ENCODE measurements around the gene ENTPD8. TPM values are rescaled to one million over a fixed set of nuclear protein-coding genes. Genes with fewer than 3 reads are reported as not detected.

Gene ENTPD8
- total RNA-seq, 1 experiment from 2014 or later = not detected

DNA sequence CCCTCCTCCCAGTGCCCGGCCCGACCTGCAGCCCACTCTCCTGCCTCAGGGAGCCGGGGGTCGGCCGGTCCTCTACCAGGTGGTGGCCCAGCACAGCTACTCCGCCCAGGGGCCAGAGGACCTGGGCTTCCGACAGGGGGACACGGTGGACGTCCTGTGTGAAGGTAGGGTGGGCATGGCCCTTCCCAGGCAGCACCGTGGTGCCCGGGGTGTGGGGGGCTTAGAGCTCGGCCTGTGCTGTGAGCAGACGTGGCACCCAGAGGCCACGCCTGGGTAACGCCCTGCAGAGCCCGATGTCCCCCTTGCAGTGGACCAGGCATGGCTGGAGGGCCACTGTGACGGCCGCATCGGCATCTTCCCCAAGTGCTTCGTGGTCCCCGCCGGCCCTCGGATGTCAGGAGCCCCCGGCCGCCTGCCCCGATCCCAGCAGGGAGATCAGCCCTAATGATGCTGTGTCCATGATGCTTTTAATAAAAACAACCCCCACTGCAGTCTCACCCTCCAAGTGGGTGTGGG lies 7.2 kb downstream of the ENTPD8 start:
- H3K4me3 ChIP-seq (ENCODE audit: low read length) = no peak overlapping the region
- TF ChIP-seq EZH2 (IDR thresholded peaks at IDR 0.05; ENCODE audit: low read length, unreplicated experiment) = no peak
- no peak for TF ChIP-seq EZH2phosphoT487 (IDR thresholded peaks at IDR 0.05; ENCODE audit: borderline replicate concordance, low read length)
- TF ChIP-seq CTCF (conservative IDR thresholded peaks at IDR 0.05; ENCODE audit: low read depth, low read length) = no peak
- no peak overlapping the region for H3K4me2 ChIP-seq (ENCODE audit: low read length)
- POLR2A ChIA-PET (ENCODE audit: unreplicated experiment) = no interaction called here
- H3K4me1 ChIP-seq (ENCODE audit: insufficient read depth, low read length) = peaks cover 12% of the 10 kb centered on the region
- no peaks in the 10 kb centered on the region for H3K27me3 ChIP-seq (ENCODE audit: low read length)
- H3K9me2 ChIP-seq (replicated peaks; ENCODE audit: low read length) = no peaks in the 10 kb centered on the region
- no peak overlapping the region for H3K9ac ChIP-seq (ENCODE audit: low read length)
- no peaks in the 10 kb centered on the region for H3K79me2 ChIP-seq (ENCODE audit: low read length)
- H3F3A ChIP-seq (ENCODE audit: low read length, unreplicated experiment) = no peaks in the 10 kb centered on the region
- CTCF ChIA-PET = no interaction called here
- H3K36me3 ChIP-seq (ENCODE audit: low read depth, low read length) = no peaks in the 10 kb centered on the region
- ATAC-seq (no peak), DNase-seq (no peak)
- H3K9me3 ChIP-seq (ENCODE audit: low read length) = no peaks in the 10 kb centered on the region
- no peaks in the 10 kb centered on the region for H4K20me1 ChIP-seq (ENCODE audit: low read length)
- intact Hi-C loops (cut with micrococcal nuclease) = no loop called here
- no peak overlapping the region for H3K27ac ChIP-seq (ENCODE audit: low read length)
- no peak overlapping the region for H2AFZ ChIP-seq (ENCODE audit: low read length)
- BruUV-seq (replicated peaks) = no TSS peak

- ATAC-seq = no peak
- H3K27me3 ChIP-seq (ENCODE audit: low read length) = no peaks in the 10 kb centered on the region
Measured at GRCh38 chr9:137433349-137433915, 7.7 kb downstream of the ENTPD8 start.

More at GRCh38 chr9:137433349-137433915, 7.7 kb downstream of the ENTPD8 start:
- no peak overlapping the region for H3K4me2 ChIP-seq (ENCODE audit: low read length)
- TF ChIP-seq EZH2 (IDR thresholded peaks at IDR 0.05; ENCODE audit: low read length, unreplicated experiment) (no peak), EZH2phosphoT487 (IDR thresholded peaks at IDR 0.05; ENCODE audit: borderline replicate concordance, low read length) (no peak), CTCF (conservative IDR thresholded peaks at IDR 0.05; ENCODE audit: low read depth, low read length) (no peak)
- H4K20me1 ChIP-seq (ENCODE audit: low read length) = no peaks in the 10 kb centered on the region
- H3K9me3 ChIP-seq (ENCODE audit: low read length) = no peaks in the 10 kb centered on the region
- no peaks in the 10 kb centered on the region for H3F3A ChIP-seq (ENCODE audit: low read length, unreplicated experiment)
- H3K9ac ChIP-seq (ENCODE audit: low read length) = no peak overlapping the region
- DNase-seq = no peak
- H2AFZ ChIP-seq (ENCODE audit: low read length) = no peak overlapping the region
- peaks cover 12% of the 10 kb centered on the region for H3K4me1 ChIP-seq (ENCODE audit: insufficient read depth, low read length)
- CTCF ChIA-PET = no interaction called here
- no peak overlapping the region for H3K4me3 ChIP-seq (ENCODE audit: low read length)
- intact Hi-C loops (cut with micrococcal nuclease) = no loop called here
- H3K27ac ChIP-seq (ENCODE audit: low read length) = no peak overlapping the region
- BruUV-seq (replicated peaks) = no TSS peak
- POLR2A ChIA-PET (ENCODE audit: unreplicated experiment) = no interaction called here
- H3K9me2 ChIP-seq (replicated peaks; ENCODE audit: low read length) = no peaks in the 10 kb centered on the region
- no peaks in the 10 kb centered on the region for H3K79me2 ChIP-seq (ENCODE audit: low read length)
- no peaks in the 10 kb centered on the region for H3K36me3 ChIP-seq (ENCODE audit: low read depth, low read length)
